ENCODE data around the gene ITGB7. TPM values are rescaled to one million over a fixed set of nuclear protein-coding genes. Genes with fewer than 3 reads are reported as not detected.

Gene ITGB7
- total RNA-seq, 6 experiments from 2014 or later, result 2.9 to 8.0 (median 3.9) TPM

- no peak overlapping the region for H3K4me3 ChIP-seq
- WGBS (ENCODE audit: insufficient coverage, low coverage, low lambda C conversion rate, missing lambda C conversion rate), result 87% methylated on average over 3 of the region's 11 CpGs
- H3K36me3 ChIP-seq, result no peaks in the 10 kb centered on the region
- ATAC-seq (no peak), DNase-seq (no peak)
- H3K4me1 ChIP-seq, result peaks cover 0 to 1% (median 0%) of the 10 kb centered on the region in 4 donors
- H3K9me3 ChIP-seq, result no peaks in the 10 kb centered on the region
- no peak for TF ChIP-seq POLR2A (IDR thresholded peaks at IDR 0.05)
- TF ChIP-seq CTCF (IDR thresholded peaks at IDR 0.05), result no peak
- intact Hi-C loops (cut with DNase I), result no loop called here
- H3K27me3 ChIP-seq, result no peaks in the 10 kb centered on the region
- H3K27ac ChIP-seq, result no peak overlapping the region
Measured at GRCh38 chr12:53227341-53227740, 20.3 kb upstream of the ITGB7 start.

- H3K36me3 ChIP-seq, result no peaks in the 10 kb centered on the region
- 93% methylated on average over 2 of the region's 4 CpGs for WGBS (ENCODE audit: insufficient coverage, low coverage, low lambda C conversion rate, missing lambda C conversion rate)
- no peak for ATAC-seq
- no peaks in the 10 kb centered on the region for H3K4me1 ChIP-seq
- no peak for TF ChIP-seq POLR2A (IDR thresholded peaks at IDR 0.05)
- no peak overlapping the region for H3K4me3 ChIP-seq
- DNase-seq, result no peak
- intact Hi-C loops (cut with DNase I), result no loop called here
- no peak overlapping the region for H3K27ac ChIP-seq
- H3K9me3 ChIP-seq, result no peaks in the 10 kb centered on the region
- H3K27me3 ChIP-seq, result no peaks in the 10 kb centered on the region
Measured at GRCh38 chr12:53226815-53227214, 19.8 kb upstream of the ITGB7 start.

GRCh38 chr12:53225635-53226424, 18.8 kb upstream of the ITGB7 start:
- WGBS (ENCODE audit: insufficient coverage, low coverage, low lambda C conversion rate, missing lambda C conversion rate), result 89% methylated on average over 9 of the region's 10 CpGs
- no peaks in the 10 kb centered on the region for H3K9me3 ChIP-seq
- H3K27me3 ChIP-seq, result no peaks in the 10 kb centered on the region
- no peaks in the 10 kb centered on the region for H3K36me3 ChIP-seq
- H3K27ac ChIP-seq, result no peak overlapping the region
- intact Hi-C loops (cut with DNase I), result no loop called here
- no peak for DNase-seq
- TF ChIP-seq CTCF (IDR thresholded peaks at IDR 0.05), result no peak
- TF ChIP-seq POLR2A (IDR thresholded peaks at IDR 0.05), result no peak
- H3K4me3 ChIP-seq, result no peak overlapping the region
- H3K4me1 ChIP-seq, result no peaks in the 10 kb centered on the region
- no peak for ATAC-seq

- no peak for ATAC-seq
- H3K9me3 ChIP-seq, result no peaks in the 10 kb centered on the region
- no peak overlapping the region for H3K27ac ChIP-seq
- TF ChIP-seq CTCF (IDR thresholded peaks at IDR 0.05) (no peak), POLR2A (IDR thresholded peaks at IDR 0.05) (no peak)
- peaks cover 0 to 6% (median 0%) of the 10 kb centered on the region in 4 donors for H3K4me1 ChIP-seq
- 81% methylated on average over 10 of the region's 10 CpGs for WGBS (ENCODE audit: insufficient coverage, low coverage, low lambda C conversion rate, missing lambda C conversion rate)
- no peak overlapping the region for H3K4me3 ChIP-seq
- H3K27me3 ChIP-seq, result no peaks in the 10 kb centered on the region
- H3K36me3 ChIP-seq, result no peaks in the 10 kb centered on the region
- DNase-seq, result no peak
- intact Hi-C loops (cut with DNase I), result no loop called here
Measured at GRCh38 chr12:53224897-53225634, 18.0 kb upstream of the ITGB7 start.

All from right lobe of liver (tissue), 6 donors.